HG03045 (cell line): Measurements from ENCODE around the gene SCMH1.

Experiments
- ATAC-seq: cut with Tn5 transposase; IDR thresholded peaks from one replicate; pipeline ENCODE4 v1.9.1; 2021; ENCODE audit warnings: mild to moderate bottlenecking, moderate library complexity; ENCODE audit not compliant: unreplicated experiment

The SCMH1 gene

DNA sequence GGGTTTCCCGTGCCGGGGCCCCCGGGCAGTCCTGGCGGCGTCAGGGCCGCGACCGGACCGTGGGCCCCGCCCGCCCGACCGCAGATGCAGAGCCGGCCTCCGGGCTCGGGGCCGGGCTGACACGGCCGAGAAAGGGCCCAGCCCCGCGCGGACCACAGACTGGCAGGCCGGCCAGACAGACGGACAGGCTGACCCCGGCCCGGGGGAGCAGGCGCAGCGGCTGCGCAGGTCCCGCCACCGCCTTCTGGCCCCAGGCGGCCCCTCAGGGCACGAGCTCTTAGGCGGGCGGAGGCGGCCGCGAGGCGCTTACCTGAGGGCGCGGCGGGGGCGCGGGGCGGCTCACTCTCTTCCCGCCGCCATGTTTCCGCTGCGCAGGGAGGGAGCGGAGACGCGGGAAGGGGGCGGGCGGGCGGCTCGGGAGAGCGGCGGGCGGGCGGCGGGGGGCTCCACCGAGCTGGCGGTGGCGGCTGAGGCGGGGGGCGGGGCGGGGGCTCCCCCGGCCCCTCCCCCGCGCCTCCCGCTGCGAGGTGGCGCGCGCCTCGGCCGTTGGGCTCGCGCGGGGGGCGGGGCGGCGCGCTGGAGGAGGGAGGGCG, at the start of gene SCMH1:
SCMH1 (minus strand) TSS at position 558 of the 593 bp plus-strand sequence. CDS start 56,173 bp downstream, outside the sequence.
- peak; percentile 61 for ATAC-seq

DNA sequence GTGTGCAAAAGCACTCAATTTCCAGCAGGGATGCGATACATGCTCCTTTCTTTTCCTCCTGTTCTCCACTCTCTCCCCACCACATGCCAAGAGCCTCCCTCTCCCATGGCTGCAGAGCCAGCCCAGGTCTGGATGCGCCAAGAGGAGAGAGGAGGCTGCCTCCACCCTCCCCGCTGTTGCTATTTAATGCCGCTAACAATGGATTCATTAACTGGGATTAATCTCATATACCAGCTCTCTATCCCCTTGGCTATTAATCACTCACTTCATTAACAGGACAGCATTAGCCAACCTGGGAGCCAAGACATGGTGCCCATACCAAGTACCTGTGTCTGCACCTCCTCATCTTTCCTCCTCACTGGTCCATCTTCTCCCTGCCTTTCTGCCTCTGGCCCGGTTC, 49.1 kb upstream of the SCMH1 start:
- ATAC-seq = no peak

DNA sequence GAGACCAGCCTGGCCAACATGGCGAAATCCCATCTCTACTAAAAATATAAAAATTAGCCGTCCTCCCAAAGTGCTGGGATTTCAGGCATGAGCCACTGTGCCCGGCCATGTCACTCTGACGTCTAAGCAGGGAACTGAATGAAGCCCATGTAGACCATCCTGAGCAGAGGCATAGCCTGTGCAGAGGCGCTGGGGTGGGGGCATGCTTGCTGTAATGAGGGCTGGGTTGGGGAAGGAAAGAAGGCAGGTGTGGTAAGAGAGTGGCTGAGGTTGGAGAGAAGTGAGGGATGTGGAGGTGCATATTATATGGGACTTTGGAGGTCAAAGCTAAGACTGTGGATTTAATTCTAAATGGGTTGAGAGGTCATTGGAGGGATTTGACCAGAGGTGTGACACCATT, 47.1 kb upstream of the SCMH1 start:
- no peak for ATAC-seq

DNA sequence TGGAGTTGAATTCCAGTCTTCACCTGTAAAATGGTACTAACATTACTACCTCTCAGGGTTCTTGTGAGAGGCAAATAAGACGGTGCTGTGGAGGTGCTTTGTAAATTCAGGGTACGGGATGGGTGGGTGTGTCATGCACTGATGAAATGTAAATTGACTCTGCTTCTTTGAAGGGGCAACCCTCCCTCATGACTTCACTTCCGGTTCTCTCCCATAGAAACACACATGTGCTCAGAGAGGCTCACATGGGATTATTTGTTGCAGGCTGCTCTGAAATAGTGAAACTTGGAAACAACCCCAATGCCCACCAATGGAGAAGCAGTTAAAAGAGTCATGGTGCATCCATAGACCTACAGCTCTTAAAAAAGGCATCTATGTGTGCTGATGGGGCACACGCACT, 44.9 kb upstream of the SCMH1 start:
- ATAC-seq = no peak

DNA sequence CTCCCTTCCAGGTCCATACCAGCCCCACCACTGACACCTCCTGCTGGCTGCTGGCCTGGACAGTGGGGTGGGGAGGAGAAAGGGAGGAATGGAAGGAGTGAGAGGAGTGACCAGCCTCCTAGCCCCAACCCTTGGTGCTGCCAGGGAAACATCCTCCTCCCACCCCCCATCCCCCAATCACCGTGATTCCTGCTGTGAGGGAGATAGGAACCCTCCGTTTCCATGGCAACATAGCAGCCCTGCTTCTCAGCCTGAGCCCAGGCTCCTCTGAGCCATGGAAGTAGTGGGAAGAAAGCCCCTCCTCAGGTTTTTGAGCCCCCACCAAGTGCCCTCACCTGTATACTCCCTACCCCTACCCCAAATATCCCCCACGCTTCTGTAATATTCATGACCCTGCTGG, 44.4 kb upstream of the SCMH1 start:
- ATAC-seq = no peak

DNA sequence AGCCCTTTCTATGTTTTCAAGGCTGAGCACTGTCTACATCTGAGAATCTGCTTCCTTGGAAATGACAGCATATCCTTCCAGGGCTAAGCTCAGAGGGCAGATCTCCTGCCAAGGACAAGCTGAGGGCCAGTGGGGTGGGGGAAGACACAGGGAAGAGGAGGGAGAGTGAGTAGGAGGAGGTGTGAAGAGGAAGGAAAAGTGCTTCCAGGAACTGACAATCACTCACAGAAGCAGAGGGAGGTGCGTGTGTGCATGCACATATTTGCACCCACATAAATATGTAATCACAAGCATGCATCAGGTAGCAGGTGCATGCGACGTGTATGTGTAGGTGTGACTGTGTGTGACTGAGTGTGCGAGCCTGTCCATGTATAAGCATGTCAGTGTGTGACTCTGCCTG, 43.7 kb upstream of the SCMH1 start:
- no peak for ATAC-seq

DNA sequence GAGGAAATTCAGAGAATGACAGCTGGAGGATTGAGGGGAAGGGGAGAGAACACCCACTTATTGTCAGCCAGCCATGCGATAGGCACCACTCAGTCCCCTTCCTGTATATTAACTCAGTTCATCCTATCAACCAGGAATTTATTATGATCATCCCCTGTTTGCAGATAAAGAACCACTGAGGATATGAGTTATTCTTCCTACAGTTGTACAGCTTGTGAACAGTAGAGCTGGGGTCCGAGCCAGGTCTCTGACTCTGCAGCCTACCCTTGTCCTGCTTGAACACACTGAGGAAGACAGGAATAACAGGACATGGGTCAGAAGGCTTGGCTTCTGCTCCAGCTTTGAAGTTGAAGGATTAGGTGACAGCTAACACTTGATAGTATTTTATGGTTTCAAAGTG, 42.0 kb upstream of the SCMH1 start:
- ATAC-seq = no peak

DNA sequence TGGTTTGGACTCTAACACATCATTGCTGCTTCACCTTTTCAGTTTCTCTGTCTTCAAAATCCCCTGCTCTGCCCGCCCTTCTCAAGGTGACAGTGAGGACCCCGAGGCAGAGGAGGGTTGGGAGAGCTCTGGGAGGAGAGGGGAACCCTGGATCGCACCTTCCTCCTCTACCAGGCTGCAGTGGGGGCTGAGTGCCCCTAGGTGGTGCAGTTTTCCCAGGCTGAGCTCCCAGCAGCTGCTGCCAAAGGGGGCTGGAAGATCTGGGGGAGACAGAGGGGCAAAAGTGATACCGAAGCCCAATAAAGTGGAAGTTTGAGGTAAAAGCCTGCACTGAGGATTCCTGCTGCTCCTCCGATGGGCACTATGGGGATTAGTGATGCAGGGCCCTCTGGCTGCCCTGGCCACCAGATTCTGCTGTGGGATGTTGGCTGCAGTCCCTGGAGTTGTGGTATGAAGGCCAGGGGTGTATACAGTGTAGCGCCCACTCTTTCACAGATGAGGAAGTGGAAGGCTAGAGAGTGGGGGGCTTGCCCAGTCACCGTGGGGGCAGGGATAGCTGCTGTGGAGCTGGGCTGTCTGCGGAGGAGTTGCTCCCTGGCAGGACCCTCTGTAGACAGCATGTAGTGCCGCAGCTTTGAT, 40.7 kb upstream of the SCMH1 start:
- ATAC-seq = no peak

DNA sequence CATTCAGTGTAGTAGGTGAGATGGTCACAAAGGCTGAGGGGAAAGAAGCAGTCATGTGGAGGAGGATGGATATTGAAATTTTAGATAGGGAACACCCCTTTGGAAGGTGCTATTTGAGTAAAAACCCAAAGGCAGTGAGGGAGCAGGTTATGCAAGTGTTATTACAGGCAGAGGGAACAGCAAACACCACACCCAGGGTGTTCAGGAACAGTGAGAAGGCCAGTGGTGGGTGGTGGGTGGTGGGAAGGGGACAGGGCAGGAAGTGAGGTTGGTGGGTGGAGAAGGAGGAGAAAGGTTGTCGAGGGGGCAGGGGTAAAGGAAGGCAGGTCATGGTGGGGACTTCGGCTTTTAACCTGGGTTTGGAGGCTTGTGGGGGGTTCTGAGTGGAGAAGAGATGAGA, 39.2 kb upstream of the SCMH1 start:
- ATAC-seq = no peak

DNA sequence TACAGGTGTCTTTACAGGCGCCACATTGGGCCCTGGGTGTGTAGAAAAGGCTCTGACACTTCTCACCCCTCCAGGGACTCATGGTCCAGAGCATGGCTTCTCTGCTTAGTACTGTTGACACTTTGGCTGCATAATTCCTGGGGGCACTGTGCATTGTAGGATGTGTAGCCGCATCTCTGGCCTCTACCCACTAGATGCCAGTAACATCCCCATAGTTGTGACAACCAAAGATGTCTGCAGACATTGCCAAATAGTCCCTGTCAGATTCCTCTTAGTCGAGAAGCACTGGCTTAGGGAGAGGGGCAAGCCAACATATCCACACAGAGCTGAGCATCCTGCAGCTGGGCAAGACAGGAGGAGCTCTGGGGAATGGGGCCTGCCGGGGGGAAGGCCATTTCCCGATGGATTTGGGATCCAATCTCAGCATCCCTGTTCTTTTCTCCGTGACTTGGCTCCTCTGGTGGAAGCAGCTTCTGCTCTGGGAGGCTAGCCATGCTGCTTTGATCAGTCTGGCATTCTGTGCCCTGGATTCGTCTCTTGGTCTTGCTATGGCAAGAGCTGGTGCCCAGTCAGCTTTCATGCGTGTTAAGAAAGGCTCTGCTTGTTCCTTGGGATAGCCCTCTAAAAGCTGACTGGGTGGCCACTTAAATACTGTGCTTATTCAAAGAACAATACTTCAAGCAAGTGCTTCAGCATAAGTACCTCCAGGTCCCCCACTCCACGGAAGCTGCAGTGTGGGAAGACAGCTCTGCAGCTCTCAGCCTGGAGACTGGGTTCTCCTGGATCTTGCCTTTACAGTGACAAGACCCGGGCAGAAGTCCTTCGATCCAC, 38.3 kb upstream of the SCMH1 start:
- no peak for ATAC-seq

DNA sequence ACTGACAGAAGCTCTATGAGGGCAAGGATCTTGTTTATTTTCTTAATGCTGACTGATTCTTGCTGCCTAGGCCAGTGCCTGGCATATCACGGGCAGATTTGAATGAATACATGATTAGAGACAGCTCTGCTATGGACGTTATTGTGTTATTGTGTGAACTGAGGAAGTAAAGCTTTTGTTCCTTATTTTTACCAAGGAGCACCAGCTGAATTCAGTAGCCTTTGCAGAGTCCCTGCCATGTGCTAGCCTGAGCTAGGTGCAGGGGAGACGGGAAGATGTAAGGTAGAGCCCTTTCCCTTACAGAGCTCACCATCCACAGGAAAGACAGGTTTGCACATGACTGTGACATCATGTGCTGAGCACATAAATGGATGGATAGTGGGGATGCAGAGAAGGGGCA, 36.0 kb upstream of the SCMH1 start:
- no peak for ATAC-seq

DNA sequence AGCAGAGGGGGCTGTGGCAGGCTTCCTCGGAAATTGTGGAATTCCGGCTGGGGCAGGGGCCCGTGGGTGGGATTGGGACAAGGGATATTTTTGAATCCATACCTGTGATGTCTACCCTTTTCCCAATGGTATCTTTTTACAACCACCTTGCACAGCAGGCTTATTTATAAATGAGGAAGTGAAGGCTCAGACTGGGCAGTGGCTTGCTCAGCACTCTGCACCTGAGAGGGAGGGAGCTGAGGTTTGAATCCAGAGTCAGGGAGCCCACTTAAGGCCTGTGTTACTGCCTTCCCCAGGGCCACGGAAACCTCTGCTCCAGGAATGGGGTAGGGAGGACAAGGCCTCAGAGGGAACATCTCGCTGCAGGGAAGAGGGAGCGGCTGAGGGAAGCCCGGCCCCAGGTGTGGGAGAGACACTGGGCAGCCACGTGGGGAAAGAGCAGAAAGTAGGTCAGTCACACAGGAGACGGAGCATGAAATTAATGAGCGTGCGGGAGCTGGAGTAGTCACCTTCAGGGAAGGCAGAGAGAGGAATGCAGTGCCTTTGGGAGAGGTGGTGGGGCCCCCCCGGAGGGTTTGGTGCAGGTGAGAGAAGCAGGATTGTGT, 35.4 kb upstream of the SCMH1 start:
- no peak for ATAC-seq

DNA sequence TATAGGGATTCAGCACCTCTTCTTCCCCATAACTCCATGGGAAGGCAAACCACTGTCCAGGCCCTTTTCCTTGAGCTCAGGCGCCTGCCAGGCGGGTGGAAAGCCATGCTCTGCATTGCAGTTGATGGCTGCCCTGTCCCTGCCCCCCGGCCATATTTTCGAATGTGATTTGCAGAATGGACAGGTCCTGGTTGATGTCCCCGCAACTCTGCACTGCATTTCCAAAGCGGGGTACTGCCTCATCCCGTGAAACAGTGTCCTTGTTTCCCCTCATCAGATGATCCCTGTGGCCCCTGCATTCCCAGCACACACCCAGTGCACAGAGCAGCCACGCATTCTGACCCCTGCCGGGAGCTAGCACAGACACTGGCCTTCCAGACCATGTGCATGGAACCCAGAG, 33.7 kb upstream of the SCMH1 start:
- ATAC-seq = no peak

DNA sequence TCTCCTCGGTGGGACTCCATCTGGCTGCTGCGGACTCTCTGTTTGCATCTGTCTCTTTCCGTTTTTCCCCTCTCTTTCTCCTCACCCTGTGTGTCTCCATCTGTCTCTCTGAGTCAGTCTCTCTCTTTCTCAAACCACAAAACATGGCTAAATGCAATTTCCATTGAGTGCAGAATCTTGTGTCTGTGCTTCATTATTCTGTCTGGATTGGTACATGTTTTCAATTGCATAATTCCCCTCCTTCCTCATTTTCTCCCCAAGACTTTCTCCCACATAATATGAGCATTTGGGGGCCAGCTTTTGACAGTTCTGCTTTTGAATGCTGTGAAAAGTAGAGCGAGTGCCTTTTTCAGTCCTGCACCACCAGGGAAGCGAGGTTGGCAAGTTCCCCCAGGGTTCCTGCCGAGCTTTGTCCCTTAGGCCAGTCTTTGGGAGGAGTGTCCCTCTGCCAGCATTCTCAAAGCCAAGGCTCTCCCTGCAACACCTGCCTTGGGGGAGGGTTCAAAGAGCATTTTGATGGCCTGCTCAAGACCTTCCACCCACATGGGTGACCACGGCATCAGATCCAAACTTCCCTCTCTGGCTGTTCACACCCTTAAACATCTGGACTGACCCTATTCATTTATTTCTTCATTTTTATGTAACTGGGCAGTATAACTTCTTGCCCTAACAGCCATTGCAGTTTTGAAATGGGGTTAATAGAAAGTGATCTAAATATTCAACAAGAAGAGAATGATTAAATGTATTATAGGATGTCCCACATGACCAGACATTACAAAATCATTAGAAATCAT, 32.8 kb upstream of the SCMH1 start:
- no peak for ATAC-seq

DNA sequence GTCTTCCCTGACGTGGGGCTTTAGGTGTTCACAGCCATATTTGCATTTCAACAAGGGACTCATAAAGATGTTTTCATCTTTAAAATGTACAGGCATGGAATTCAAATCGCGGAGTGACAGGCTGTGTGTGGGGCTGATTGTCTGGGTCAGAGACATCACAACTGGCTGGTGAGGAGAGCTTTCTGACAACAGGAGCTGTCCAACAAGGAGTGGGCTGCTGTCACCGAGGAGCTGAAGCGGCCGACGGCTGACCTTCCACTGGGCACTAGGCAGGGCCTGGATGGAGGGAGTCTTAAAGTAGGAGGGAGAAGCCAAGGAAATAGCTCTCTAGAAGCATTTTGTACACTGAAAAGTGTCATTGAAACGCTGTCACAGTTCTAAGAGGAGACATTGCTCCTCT, 30.5 kb upstream of the SCMH1 start:
- ATAC-seq = no peak

DNA sequence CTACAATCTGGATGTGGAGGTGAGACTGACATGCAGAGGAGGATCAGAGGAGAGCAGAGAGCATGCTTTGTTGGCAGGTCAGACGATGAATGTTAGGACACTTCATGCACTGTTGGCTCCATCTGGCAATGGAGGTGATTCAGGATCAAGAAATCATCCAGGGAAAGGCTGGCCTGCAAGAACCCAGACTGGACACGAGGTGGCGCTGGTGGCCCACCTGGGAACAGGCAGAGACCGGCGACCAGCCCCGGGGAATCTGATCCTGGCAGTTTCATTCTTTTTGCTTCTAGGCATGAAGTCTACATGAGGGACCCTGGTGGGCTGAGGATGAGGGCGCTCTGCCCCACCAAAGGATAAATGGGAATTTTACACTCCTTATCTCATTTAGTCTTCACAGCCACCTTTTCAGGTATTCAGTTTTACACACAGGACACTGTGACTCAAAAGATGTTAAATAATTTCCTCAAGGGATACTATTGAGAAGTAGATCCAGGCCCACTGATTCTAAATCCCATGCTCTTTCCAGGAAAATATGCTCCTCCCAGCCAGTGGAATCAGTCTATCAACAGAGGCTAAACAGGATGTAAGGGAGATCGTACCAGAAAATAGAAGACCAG, 26.2 kb upstream of the SCMH1 start:
- no peak for ATAC-seq

DNA sequence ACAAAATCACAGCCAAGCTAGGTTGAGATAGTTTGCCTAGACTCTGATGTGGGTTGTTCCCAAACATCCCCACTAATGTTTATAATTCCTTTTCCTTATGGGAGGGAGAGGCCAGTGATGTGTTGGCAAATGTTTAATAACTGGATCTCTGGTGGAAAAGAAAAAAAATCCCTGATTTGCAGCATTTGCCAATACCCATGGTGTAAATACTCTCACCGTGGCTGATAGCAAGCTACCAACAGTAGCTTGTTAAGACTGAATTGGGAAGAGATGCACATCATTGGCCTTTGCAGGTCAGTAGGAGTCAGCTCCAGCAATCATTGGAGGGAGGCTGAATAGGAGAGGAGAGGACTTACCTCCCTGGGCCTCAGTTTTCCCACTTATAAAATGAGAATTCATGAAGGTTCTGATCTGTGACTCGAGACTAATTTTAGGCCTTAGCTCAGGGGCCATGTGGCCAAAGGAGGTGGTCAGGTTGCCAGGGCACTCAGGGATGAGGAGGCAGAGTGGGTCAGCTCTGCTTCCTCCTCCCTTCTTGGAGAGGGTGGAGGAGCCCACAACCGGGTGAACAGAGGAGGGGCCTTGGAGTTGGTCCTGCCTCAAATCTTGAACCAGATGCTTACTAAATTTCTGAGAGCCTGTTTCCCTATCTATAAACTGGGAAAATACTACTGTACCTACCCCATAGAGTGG, 20.0 kb upstream of the SCMH1 start:
- ATAC-seq = no peak

DNA sequence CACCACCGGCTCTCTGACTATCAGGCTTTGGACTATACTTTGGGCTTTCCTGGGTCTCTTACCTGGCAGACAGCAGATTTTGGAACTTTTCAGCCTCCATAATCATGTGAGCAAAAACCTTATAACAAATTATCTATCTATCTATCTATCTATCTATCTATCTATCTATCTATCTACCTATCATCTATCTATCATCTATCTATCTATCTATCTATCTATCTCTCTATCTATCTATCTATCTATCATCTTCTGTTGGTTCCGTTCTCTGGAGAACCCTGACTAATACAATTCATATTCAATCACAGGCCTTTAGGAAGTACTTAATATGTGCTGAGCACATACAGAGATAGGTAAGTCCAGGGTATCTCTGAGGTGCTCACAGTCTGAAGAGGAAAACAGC, 18.7 kb upstream of the SCMH1 start:
- ATAC-seq = no peak

DNA sequence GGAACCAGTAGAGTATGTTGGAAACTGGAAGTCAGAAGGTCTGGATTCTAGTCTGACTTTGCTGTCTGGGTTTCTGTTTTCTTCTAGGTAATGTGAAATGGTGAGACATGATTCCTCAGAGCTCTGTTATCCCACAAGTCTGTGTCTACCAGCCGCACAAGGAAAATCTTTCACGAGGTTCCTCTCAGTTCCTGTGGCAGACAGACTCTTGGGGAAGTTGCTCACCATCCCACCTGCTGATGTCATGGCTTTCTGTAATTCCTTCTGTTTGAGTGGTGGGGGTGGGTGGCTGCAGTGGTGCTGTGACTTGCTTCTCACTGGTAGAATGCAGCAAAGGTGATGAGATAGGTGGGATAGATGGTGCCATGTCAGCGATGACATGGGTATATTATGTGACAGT, 17.1 kb upstream of the SCMH1 start:
- ATAC-seq = no peak

DNA sequence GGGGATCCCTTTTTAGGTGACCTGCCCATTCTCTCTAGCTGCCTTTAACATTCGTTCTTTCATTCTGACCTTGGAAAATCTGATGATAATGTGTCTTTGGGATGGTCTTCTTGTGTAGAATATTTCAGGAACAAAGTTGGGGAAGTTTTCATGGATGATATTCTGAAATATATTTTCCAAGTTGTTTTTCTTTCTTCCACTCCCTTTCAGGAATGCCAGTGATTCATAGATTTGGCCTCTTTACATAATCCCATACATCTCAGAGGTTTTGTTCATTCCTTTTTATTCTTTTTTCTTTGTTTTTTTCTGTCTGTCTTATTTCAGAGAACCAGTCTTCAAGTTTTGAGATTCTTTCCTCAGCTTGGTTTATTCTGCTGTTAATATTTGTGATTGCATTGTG, 13.9 kb upstream of the SCMH1 start:
- no peak for ATAC-seq
